ENCODE measurements around the gene SUPT3H.
"Not testable (repeated sequence)": the region's sequence is repeated elsewhere in the genome, so short reads cannot be mapped to it uniquely, and the experiment has no call there.

The SUPT3H gene

DNA sequence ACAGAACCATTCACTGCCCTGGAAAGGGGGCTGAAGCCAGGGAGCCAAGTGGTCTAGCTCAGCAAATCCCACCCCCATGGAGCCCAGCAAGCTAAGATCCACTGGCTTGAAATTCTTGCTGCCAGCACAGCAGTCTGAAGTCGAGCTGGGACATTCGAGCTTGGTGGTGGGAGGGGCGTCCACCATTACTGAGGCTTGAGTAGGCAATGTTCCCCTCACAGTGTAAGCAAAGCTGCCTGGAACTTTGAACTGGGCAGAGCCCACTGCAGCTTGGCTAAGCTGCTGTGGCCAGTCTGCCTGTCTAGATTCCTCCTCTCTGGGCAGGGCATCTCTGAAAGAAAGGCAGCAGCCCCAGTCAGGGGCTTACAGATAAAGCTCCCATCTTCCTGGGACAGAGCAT lies 498.7 kb downstream of the SUPT3H start:
- DNase-seq (ENCODE audit: low read depth), result not testable (repeated sequence)

DNA sequence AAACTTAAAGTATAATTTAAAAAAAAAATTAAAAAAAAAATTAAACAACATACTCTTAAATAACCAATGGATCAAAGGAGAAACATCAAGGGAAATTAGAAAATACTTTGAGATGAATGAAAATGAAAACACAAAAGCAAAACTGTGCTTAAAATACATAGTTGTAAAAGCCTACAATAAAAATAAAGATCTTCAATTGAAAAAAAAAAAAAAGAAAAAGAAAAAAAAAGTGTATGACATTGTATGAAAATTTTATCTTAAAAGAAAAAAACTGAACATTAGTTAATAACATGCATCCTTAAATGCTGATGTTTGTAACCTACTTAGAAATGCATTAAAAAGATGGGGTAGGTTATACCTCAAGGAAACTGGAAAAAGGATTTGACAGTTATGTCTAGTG lies 501.1 kb downstream of the SUPT3H start:
- DNase-seq (ENCODE audit: low read depth), result not testable (repeated sequence)

DNA sequence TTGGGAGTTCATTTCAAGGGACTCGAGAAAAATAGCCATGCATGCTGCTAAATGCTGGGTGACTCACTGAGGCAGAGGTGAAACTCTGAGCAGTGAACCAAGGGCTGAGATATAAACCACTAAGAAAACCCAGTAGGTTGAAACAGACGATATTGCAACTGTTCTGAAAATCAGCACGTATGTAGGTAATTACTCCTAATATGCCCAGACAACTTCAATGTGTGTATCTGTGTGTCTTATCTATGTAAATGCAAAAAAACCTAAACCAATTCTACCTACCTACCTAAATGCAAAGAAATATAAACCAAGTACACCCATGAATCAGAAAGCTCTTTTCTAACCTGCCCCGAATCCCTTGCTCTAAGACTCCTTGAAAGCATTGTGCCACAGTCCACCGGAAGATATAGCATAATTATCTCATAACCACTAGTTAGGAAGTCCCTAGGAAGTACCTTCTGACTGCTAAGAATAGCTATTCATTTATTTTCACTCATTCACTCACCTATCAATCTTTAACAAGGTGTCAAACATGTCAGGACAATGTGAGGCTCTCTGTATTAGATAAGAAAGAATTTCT lies 508.3 kb downstream of the SUPT3H start:
- no peak for DNase-seq (ENCODE audit: low read depth)

DNA sequence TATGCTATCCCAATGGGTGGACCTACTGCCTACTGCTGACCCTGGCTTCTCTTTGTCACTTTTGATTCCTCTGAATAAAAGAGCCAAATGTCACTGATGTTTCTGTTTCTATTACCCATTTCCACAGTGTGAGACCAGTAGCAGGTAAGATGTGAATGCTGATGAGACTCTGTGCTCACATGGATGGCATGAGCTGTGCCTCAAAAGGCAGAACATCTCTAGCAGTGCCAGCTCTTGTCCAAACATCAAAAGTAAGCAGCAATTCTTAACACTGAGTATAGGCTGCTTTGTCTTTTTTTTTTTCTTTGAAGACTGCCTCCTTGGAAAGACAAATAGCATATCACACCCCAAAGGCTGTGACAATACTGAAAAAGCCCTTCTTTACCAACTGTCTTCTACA lies 508.8 kb downstream of the SUPT3H start:
- no peak for DNase-seq (ENCODE audit: low read depth)

DNA sequence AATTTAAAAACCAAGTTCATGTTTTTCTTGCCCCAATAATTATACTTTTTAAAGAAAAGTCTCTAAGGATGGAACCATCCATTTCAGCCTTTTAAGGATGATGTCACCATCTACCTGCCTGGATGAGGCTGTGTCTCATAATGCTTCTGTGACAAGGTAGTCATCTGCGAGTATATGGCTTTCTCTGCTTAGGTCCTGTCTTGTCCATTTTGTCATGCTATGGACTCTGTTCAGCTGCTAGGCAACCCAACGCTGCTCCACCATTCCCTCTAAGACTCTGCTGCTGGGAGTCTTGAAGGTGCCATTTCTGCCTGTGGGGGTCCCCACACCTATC lies 509.4 kb downstream of the SUPT3H start:
- DNase-seq (ENCODE audit: low read depth), result no peak

DNA sequence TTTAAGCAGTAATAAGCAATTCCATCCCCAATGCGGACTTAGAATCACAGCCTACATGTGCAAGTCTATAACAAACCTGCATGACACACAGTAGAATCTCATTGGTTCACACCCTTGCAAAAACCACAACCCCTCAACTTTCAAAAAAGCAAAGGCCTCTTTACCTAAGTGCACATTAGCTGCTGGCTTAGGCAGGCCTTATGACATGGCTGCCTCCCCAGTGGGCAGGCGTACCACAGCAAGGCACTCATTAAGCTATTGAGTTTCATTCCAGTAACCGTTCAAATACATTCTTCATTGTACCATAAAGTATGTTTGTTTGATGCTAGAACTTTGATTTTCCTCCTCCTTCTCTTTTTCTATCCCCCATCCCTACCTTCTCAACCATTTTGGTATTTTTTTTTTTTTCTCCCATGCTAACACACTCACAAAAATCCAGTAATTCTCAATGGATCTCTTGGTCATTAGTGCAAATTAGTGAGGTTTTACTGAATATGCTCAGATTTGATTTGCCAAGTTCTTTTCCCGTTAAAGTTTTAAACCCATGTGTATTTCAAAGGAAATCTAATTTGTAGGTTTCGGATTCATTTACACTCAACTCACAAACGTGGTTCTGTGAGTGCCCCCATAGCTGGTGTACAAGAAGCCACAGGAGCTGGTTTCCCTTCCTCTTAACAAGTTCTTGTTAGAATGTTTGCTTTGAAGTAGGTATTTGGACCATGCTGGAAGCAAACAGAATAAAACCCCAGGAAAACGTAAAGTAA lies 510.0 kb downstream of the SUPT3H start:
- DNase-seq (ENCODE audit: low read depth), result no peak

DNA sequence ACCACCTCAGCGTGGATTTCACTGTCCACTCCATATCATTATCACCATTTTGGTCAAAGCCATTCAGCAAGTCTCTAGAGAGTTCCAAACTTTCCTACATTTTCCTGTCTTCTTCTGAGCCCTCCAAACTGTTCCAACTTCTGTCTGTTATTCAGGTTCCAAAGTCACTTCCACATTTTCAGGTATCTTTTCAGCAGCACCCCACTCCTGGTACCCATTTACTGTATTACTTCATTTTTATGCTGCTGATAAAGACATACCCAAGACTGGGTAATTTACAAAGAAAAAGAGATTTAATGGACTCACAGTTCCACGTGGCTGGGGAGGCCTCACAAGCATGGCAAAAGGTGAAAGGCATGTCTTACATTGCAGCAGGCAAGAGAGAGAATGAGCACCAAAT lies 512.5 kb downstream of the SUPT3H start:
- DNase-seq (ENCODE audit: low read depth), result not testable (repeated sequence)

DNA sequence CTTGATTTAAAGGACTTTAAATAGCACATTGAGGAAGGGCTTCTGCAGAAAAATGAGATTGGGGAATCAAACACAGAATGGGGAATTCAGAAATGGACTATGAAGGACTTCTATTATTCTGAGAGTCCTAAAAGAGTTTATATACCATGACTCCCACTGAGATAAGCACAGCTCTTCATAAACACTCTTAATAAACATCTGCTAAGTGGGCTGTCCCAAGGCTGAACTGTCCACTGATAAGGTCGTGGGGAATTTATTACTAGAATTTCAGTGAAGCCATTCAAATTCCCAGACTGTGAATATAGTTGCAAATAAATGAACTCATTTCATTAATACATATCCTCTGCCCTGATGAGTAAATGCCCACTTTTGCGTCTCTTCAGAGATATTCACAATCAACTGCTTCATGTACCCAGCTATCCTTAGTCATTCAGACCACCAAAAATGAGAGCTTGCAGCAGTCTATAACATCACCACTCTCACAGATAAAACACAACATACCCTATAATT lies 517.8 kb downstream of the SUPT3H start:
- DNase-seq (ENCODE audit: low read depth), result no peak

DNA sequence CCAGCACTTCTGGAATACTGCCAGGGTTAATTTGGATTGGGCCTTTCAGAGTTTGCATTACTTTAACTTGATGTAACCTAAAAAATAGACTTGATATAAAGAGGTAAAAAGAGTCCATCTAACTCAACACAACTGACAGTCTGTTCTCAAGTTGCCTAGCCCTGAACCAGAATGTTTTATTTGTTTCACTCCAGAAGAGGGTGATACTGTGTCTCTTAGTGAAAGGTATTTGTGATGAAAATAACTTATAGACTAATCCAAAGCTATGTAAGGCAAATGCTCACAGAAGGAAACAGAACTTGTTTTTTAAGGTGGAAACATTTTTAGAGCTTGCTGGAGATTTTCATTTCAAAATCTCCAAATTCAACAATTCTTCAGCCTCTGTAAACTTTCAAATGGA lies 518.7 kb downstream of the SUPT3H start:
- DNase-seq (ENCODE audit: low read depth), result no peak

DNA sequence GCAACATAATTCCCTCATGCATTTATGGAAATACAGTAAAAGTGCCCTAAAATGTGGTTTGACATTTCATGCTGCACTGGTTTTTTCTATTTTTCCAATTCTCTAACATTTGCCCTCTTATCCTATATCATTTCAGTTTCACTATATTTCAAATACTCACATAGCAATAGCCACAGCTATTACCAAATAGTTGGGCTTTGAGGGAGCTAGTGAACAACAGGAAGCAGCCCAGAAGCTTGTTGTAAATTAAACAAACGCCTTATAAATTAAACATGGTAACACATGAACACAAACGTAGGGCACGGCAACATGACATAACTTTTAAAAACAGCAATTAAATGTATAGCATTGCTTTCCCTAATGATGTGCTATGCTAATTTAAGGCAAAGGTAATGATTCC lies 521.3 kb downstream of the SUPT3H start:
- no peak for DNase-seq (ENCODE audit: low read depth)

DNA sequence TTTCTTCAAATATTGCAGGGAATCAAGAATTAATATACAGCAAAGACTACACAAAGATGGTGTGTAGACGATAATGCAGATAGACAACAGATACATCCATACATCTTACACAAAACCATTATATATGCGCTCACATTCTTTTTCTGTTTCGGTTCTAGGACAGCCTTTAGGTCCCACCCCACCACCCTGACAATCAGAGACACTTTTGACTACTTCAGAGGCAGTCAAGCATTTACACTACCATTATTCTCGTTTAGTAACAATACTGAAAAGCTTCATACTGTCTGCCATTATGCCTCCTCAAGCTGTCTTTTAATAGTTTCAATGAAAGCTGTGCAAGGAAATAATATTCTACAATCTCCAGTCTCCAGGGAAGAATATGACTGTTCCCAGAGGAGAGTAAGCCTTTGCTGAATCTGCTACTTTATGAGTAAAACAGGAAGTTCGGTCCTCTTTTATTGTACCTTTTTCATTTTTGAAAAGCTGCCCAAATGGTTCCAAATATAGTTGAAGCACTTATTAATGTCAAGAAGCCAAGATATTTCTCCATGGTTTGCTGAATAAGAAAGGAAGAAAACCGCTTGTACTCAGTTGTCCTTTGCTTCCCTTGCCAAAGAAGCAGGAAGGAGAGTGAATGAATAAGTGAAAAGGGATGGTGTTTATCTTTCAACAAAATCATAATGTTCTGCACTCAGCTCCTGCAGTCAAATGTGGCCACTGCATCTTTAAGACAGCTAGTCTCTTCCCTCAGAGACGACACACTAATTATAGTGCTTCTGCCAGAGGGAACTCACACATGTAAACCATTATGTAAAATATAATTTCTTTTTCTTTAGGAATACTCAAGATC lies 521.9 kb downstream of the SUPT3H start:
- DNase-seq (ENCODE audit: low read depth), result peak; percentile 50

DNA sequence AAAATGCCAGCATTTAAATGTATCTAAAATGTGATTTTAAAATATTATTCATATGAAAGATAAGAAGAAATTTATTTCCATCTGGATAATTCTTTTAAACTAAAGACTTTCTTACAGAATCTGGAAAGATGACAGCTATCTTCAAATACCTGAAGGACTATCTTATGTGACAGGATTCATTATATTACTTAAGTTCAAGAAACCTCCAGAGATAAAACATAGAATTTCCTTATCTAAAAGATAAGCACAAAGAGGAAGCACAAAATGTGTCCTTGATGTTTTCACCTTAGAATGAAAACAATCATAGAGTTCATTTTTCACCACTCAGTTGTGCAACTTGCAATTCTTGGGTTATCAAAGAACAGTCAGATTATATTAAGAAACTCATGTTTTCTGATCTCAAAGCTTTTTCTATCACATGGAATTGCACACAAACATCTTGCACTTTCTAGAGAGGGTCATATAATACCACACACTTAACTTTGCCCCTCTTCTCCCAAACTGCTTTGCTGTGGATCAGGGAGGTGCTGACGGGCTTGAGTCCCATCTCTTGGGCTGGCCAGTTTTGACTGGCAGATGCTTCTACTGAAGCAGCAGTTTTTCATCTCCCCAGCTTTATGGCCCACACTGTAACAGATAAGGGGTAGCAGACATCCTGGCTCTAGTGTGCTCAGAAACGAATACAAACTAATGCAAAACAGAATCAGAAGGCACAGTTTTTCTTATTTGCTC lies 522.9 kb downstream of the SUPT3H start:
- DNase-seq (ENCODE audit: low read depth), result no peak

DNA sequence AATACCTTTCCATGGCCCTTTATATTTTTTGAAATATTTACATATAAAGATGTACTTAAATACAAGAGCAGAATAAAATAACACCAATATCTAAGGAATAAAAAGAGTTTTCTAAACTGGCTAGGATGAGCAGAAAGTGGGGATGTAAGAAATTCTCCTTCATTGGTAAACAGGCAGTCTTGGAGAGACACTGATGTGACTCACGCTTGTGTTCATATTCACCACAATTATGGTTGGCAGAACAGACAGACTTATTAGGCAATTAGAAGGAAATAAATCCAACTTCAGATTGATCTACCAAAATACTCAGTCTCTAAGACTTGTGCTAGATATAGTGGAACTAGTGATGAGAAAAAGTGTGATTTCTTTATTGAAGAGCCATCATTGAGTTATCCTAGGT lies 526.6 kb downstream of the SUPT3H start:
- DNase-seq (ENCODE audit: low read depth), result peak; percentile 52

DNA sequence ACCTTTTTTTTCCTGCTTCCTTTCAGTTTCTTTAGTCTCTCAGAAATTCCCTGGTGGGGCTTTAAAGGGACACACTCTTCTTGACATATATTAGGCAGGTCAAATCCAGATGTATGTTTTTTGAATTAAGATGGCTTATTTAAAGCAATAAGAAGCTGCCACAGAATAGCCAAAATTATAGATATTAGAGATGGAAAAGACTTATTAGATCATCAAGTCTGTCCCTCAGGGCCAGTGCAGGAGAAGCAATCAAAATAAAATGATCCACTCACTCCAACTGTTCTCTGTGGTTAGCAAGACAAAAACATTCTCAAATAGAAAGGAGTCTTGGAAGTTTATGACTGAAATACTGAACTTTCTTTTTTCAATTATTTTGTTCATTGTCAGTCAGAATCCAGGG lies 527.4 kb downstream of the SUPT3H start:
- peak; percentile 34 for DNase-seq (ENCODE audit: low read depth)

DNA sequence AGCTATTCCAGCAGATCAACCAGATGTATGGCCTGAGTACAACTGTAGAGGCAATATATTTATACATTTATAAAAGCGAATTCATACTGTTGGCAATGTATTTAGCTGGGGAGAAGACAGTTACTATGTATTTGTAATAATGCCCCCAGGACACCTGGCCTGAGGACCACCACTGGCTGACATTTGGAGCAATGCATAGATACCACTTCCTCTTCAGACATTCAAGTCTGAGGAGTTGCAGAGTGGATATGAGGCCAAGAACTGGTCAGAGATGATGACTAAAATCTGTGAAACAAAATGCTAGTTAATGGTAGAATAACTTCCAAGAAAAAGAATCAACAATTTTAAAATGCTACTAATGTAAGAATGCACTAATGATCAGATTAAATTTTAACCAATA lies 527.9 kb downstream of the SUPT3H start:
- peak; percentile 21 for DNase-seq (ENCODE audit: low read depth)

DNA sequence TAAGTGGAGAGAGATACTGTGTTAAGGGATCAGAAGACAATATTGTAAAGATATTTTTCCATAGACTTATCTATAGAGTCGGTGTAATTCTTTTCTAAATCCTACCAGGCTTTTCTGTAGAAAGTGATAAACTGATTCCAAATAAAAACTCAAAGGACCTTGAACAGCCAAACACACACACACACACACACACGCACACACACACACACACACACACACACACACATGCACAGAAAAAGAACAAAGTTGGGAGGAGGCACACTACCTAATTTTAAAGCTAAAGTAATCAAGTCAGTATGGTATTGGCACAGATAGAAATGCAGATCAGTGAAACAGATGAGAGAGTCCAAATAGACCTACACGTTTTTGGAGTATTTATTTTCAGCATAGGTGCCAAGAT lies 534.0 kb downstream of the SUPT3H start:
- no peak for DNase-seq (ENCODE audit: low read depth)

DNA sequence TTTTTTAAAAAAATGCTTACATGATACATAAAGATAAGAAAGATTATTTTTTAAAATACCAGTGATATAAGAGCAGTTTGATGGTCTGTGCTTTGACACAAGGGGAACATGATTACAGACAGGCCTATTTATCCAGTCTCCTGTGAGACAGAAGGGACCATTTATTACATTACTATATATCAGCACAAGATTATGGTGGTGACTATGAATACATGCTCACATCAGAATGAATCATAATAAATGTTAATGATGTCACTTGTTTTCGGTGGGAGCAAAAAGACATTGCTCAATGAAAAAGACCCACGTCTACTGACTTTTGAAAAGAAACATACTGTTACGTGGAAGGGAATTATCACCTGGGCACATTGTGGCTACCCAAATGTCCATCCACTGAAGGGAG lies 535.1 kb downstream of the SUPT3H start:
- DNase-seq (ENCODE audit: low read depth), result no peak

DNA sequence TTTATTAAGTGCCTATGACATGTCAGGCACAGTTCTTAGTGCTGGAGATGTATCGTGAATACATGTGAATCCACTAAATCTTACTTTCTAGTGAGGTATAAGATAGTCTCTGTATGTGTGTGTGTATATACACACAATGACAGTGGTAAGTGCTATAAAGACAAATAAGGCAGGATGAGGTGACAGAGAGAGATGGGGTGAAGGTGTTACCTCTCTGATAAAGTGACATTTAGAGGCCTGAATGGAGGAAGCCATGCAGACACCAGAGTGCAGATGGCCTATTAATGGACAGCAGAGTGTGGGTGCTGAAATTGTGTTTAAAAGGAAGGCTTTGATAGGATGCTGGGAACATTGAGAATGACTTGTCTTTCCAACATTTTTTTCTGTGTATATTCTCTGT lies 535.9 kb downstream of the SUPT3H start:
- no peak for DNase-seq (ENCODE audit: low read depth)

DNA sequence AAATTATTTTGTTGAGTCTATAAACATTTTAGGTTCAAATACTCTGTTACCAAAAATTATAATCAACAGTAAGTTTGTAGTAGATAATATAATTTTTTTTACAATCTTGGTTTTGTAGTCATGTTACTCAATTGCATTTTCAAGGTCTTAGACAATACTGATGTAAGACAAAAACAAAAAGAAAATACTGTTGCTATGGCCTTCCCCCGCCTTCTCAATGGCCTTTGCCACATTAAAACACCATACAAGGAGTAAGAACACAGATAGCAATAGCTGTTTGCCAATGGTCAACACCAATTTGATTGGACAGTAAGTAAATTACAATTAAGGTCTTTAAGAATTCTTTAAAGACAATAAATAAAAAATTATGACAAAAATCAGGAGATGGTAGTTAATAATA lies 540.0 kb downstream of the SUPT3H start:
- DNase-seq (ENCODE audit: low read depth), result no peak

DNA sequence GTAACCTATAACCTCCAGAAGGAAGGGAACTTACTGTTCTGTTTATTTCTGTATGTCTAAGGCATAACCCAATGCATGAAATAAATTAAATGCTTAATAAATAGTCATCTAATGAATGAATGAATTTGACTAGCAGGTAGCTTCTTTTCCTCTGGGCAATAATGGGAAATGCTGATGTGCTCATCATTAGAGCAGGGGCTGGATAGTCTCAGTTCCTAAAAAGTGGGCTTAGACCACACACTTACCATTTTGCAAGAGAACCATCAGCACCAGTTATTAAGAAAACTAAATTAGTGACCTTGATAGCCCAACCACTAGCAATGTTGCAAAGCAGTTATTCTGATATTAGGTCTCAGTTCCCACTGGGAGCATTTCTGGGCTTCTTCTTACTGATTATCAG lies 540.5 kb downstream of the SUPT3H start:
- no peak for DNase-seq (ENCODE audit: low read depth)

DNA sequence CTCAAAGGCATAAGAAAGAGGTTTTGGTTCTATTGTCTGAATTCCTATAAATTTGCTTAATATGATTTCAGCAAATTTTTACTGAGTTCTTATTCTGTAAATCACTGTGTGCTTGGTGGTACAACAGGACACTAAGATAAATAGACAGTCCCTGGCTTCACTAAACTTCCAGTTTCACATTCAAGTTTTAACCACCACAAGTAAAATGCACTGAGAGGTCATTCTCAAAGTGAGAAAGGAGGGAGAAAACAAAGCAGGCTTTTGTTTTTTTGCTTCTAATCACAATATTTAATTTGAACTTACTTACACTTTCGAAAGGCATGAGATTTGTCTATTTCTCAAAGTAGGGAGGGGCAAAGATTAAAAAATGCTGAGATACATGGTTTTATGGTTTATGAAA lies 544.5 kb downstream of the SUPT3H start:
- DNase-seq (ENCODE audit: low read depth), result no peak

DNA sequence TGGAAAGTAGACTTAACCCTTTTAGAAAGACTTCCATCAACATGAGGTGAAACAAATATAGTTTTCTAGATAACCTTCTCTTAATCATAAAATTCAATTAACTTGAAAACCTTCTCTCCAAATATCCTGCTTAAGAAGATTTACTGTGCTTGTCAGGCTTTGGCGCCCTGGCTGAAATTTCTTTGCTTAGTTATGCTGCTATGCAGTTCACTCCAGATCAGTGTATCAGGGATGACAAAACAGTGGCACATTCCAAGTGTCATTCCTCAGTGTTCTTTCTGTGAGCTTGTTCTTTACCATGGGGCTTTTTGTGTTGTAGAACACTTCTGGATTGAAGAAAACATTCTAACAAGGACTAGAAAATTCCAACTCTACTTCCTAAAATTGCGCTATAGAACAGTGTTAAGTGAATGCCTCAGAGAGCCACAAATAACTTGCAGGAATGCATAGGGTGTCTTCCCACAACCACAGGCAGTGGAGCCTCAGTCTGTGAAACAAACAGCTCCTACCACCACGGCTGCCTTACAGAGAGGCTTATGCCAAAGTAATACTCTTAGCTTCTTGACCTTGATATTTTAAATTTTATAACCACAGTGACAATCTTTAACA lies 546.6 kb downstream of the SUPT3H start:
- no peak for DNase-seq (ENCODE audit: low read depth)
